Right ventricle myocardium inferior (tissue), 1 donor: ENCODE data around the gene CPA5. TPM values are rescaled to one million over a fixed set of nuclear protein-coding genes. Genes with fewer than 3 reads are reported as not detected.
A peak's percentile ranks its signal among the peaks of the same experiment; 100 is the strongest.

ENCODE experiments used
- ATAC-seq: fragments of 200-7000 bp; cut with Tn5 transposase; one replicate; pipeline ENCODE4 v1.9.1; 2020; ENCODE audit warnings: mild to moderate bottlenecking, moderate library complexity
- DNase-seq: peaks from one replicate; pipeline ENCODE4 v3.0.0; 2021; ENCODE audit errors: missing footprints
- intact Hi-C: fragments of 100-400 bp; cut with DNase I; formaldehyde crosslinking; loops from one replicate; pipeline ENCODE4 v1.11.0; 2022
- total RNA-seq: library from RNA; stranded (reverse); fragmentation: NEBNext Ultra II Directional; extraction: Animal tissue kit (Norgen Biotek cat#: 25700); gene quantifications from one replicate; pipeline ENCODE4 v1.2.1, GENCODE V29; 2021
- donor health status: DM: no; HTN: yes; CAD: no; lungs with severe emphysema.

Gene CPA5
- total RNA-seq, 1 donor from 2014 or later = not detected

- ATAC-seq (no peak), DNase-seq (no peak)
- intact Hi-C loops = no loop called here
Measured at GRCh38 chr7:130384841-130385599, 40.4 kb downstream of the CPA5 start.

DNA sequence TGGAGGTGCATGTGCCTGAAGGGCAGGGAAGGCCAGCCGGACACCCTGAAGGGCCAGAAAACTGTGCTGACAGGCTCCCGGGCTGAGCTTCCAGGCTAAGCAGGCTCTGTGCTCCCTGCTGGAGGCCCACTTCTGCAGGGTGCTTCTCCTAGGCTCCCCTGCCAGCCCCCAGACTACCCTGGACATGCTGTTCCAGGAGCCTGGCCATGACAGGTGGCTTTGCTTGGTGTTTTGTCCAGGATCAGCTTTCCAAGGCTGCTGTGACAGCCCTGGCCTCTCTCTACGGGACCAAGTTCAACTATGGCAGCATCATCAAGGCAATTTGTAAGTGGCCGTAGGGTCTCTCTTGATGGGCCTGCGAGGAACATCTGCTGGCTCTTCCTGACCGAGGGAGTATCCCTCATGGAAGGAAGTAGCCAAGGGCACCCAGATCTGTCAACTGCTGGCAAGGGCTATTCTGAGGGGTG is 41.0 kb downstream of the CPA5 start:
- DNase-seq (no peak), ATAC-seq (no peak)
- intact Hi-C loops = no loop called here

- ATAC-seq (no peak), DNase-seq (no peak)
- intact Hi-C loops = no loop called here
Measured at GRCh38 chr7:130386876-130387275, 42.3 kb downstream of the CPA5 start.

DNA sequence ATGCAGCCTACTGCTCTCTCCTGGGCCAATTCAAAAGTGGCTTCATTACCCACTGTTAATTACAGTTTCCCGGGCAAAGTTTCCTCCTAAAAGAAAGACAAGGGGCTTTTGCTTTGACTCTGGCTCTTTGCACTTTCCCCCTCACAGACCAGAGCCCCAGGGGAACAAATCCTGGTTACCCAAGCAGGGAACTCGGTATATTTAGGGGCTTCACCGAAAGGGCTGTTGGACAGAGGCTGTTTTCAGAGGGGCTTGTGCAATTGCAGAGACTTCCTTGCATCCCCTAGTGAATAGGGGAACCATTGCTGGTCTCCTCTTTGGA is 42.7 kb downstream of the CPA5 start:
- ATAC-seq (no peak), DNase-seq (no peak)
- intact Hi-C loops = no loop called here

DNA sequence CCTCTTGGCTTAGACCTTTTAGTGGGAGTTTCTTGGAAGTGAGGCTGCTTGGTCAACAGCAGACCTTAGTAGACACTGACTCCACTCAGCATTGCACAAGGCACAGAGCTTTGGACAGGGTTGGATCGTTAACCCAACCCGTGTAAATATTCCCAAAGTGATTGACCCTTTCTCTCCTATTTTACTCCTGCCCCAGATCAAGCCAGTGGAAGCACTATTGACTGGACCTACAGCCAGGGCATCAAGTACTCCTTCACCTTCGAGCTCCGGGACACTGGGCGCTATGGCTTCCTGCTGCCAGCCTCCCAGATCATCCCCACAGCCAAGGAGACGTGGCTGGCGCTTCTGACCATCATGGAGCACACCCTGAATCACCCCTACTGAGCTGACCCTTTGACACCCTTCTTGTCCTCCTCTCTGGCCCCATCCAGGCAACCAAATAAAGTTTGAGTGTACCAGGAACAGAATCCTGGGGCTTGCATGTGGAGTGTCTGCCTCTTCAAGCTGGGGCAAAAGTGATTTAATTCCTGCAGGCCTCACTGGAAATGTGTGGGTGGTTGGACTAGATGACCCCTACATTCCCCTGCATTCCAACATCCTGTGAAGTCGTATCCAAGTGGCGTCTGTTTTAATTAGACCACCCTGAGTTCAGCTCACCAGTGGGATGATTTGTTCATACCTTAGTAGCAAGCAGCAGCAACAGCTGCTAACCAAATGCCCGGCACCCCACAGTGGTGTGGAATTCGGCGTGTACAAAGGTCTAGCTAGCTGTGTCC is 43.2 kb downstream of the CPA5 start:
- ATAC-seq (no peak), DNase-seq (no peak)
- intact Hi-C loops = no loop called here

- DNase-seq = no peak
- ATAC-seq = no peak
- intact Hi-C loops = no loop called here
Measured at GRCh38 chr7:130388671-130389070, 44.1 kb downstream of the CPA5 start.

GRCh38 chr7:130390486-130390885 is 45.9 kb downstream of the CPA5 start:
- no peak for DNase-seq
- intact Hi-C loops = no loop called here
- ATAC-seq = no peak

- intact Hi-C loops = no loop called here
- DNase-seq (no peak), ATAC-seq (peak; percentile 54)
Measured at GRCh38 chr7:130393101-130393561, 48.5 kb downstream of the CPA5 start.

- ATAC-seq (no peak), DNase-seq (no peak)
- intact Hi-C loops = no loop called here
Measured at GRCh38 chr7:130393841-130394411, 49.3 kb downstream of the CPA5 start.

DNA sequence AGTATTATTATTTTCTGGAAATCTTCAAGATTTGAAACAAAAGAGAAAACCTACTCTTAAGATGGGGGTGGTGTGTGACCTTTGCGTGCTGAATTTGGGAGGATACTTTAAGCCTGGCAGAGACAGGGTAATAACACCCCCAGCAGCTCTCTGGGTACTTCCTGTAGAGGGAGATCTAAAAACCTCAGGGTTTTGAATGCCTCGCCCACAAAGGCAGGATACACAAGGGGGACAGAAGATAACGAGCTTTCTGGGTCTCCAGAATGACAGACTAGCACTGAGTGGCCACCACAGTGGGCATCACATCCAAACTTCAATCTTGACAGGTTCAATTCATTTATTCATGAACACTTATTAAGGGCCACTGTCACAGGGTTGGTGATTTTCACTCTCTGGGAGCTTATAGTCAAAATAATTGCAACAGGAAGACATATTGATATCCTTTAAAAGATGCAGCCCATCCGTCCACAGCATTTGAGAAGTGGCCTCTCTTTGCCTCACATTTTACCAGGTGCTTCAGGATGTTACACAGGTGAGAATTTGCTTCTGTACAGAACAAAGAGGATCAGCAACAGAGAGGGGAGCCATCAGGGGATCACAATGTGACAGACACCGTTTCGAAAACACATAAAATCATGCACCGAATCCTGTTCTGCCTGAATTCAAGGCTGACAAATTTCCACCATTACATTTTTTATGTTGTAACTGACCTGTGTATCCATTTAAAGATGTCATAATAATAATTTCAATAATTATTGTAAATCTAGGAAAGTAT is 50.0 kb downstream of the CPA5 start:
- DNase-seq = no peak
- intact Hi-C loops = no loop called here
- no peak for ATAC-seq

DNA sequence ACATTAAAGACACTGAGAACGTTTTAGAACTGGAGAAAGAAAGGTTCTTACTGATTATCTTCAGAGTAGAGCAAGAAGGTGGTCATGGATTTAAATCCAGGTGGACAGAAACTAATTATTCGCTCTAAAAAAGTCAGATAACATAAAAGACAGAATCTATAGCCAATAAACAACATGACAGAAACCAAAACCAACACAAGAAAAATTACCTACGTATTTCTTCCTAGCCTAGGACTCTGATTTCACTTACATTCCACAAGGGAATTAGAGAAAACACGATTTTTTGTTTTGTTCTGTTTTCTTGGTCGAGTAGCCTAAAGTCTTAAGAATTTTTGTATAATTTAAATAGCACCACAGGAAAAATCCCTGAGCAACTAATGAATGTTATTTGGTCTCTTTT is 50.8 kb downstream of the CPA5 start:
- intact Hi-C loops = no loop called here
- DNase-seq = no peak
- ATAC-seq = no peak

DNA sequence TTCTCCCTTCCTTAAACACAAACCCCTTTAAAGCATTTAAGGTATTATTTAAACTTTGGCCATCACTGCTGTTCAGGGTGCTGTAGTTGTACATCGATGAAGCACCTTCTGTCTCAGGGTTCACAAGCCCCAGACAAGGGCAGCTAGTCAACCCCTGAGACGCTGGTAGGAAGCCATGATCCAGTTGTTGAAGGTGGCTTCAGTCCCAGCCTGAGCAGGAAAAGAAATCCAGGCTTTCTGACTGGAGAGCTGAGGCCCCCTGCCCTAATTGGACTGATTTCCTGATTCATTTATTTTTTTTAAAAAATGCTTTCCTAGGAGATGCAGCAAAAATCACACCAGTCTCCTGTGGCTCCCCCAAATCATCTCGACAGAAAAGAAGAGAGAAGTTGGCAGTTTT is 51.5 kb downstream of the CPA5 start:
- ATAC-seq = no peak

DNA sequence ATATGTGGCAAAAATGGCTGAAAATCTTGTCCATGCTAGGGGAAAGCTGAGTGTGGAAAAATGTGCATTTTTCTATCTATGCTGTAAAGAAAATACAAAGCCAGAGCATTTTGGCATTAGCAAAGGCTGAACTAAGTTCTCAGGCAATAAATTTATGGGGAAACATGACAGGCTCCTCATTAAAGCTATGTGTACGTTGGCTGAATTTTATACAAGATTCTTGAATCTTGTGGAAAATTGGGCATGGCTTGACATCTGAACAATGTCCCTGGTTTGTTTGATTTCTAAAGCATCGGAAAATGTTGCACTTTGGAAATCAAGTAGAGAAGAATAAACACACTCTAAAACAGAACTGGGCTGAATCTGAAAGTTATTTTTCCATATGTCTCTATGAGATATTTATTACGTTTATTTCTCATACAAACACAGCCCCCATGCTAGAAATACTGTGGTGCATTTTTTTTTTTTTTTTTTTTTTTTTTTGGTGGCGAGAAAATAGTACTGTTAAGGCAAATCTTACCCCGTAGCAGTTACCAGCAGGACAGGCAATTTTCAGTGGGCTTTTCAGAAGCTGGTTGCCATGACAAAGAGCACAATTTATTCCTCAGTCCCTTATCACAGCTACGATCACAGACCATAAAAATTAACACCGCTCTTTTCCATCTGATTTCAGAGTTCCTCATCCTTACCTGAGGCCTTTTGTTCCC is 52.6 kb downstream of the CPA5 start:
- intact Hi-C loops = no loop called here
- ATAC-seq (no peak), DNase-seq (no peak)

More for the DNA sequence above, 51.5 kb downstream of the CPA5 start:
- no peak for DNase-seq
- intact Hi-C loops = no loop called here

DNA sequence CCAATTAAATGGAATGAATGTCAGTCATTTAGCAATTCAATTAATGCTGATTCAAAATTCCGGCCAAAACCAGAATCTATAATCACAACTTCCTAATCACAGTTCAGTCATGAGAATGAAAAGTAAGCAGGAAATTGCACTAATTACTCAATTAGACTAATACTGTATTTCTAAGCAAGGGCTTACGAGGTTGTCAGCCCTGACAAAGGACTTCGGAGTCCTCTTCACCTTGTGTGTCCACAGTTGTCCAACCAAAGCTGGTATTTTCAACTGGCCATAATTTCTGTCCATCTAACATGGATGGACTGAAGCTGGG is 53.1 kb downstream of the CPA5 start:
- ATAC-seq (no peak), DNase-seq (no peak)
- intact Hi-C loops = no loop called here

DNA sequence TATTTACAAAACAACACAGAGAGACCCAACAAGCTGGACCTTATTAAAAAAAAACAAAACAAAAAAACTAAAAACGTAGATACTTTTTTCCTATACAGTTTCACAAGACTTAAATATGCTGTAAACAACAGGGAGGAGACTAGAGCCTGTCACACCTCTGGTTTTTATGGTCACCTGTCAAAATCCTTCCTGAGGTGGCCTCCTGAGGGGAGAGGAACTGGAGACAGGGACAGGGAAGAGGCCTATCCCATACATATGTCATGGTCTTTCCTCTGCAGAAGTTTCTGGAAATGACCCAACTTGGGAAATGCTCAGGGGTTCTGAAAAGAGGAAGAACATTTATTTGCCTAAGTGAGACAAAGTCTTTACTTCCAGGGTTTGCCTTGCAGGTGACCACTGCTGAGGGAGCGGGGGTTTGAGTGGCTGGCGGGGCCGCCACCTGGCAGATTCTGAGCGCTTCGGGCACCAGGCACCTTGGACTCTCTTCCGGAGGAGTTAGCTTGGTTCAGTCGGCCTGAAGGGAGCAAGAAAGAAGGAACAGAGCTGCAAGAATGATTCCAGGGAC is 54.0 kb downstream of the CPA5 start:
- DNase-seq = no peak
- intact Hi-C loops = no loop called here

GRCh38 chr7:130400120-130400572 is 55.5 kb downstream of the CPA5 start:
- ATAC-seq = no peak
- no peak for DNase-seq

More for the DNA sequence above, 54.0 kb downstream of the CPA5 start:
- ATAC-seq = no peak

DNA sequence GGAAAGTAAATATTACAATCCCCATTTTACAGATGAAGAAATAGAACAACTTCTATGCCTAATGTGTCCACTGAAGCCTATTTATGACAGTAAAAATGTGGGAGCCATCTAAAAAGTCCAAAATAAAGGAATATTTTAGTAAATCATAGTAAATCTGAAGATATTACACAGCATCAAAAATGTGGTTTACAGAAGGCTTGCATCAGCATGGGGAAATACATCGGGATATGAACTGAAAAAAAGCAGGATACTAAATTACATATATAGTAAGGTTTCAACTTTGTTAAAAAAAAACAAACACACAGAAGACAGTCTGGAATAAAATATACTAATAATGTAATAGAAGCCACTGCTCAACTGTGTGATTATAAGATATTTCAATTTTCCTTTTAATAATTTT is 56.5 kb downstream of the CPA5 start:
- intact Hi-C loops = no loop called here
- DNase-seq = no peak
- ATAC-seq = no peak

More at GRCh38 chr7:130400120-130400572, 55.5 kb downstream of the CPA5 start:
- intact Hi-C loops = no loop called here

DNA sequence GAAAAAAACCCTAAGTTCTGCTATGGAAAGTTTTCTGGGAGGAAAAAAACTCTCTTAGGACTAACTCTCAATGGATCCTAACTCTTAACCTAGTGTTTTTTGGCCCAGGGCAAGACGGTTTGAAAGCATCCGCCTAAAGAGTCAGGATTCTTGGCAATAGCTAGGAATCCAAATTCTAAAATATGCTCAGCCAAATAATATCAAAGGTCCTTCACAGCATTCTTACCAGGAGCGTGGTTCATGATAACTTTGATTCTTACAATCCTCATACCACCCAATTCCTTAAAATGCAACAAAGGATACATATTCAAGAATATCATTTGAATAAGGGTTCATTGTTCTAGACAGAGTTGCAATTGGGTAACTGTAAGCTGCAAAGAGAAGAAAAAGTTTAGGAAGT is 57.0 kb downstream of the CPA5 start:
- no peak for ATAC-seq
- DNase-seq = no peak
- intact Hi-C loops = no loop called here
